Fibroblast of pulmonary artery (primary cell): ENCODE data around the gene LRRN4.

ENCODE experiments used
- DNase-seq: peaks from one replicate; pipeline ENCODE4 v3.0.0-alpha.2; 2010; ENCODE audit warnings: low read depth
- H3K4me3 ChIP-seq: replicated peaks from 2 replicates; pipeline ENCODE4 v1.5.1; 2011; ENCODE audit warnings: low read depth, mild to moderate bottlenecking, control low read depth, low read length, moderate library complexity
- CTCF ChIP-seq: IDR thresholded peaks from 2 replicates; pipeline ENCODE4 v1.5.1; 2011; ENCODE audit warnings: mild to moderate bottlenecking, control low read depth, low read length, inconsistent platforms; ENCODE audit errors: missing control alignments

LRRN4 gene

DNA sequence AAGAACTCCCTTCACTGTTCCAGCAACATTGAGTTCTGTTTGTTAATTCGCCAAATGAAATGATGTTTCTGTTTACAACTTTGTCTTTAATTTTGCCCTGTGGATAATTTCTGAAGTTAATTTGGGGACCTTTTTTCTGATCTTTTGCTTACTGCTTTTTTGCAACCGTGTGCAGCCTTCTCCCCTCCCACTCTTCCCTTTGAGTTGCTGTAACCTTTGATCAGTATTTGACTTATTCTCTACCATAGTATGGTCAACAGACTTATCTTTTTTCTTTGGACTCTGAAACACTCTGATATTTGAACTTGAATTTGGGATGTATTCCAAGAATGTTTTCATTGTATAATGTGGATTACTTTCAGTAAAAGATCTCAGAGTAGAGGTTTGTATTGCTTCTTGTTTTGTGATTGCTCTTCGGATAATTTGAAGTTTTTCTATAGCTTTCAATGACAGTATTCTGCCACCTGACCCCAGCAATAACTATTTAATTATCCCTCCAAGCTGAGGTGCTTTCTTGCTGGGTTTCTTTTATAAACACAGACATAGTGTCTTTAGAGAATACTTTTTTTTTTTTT is 46.2 kb downstream of the LRRN4 start:
- TF ChIP-seq CTCF: no peak
- H3K4me3 ChIP-seq: peak overlapping the region; percentile 69
- DNase-seq: no peak

- no peak for DNase-seq
- H3K4me3 ChIP-seq: peak overlapping the region; percentile 69
- TF ChIP-seq CTCF: no peak
These were observed 46.7 kb downstream of the LRRN4 start for GRCh38 chr20:6007094-6007528.

GRCh38 chr20:6006603-6006949 is 47.3 kb downstream of the LRRN4 start:
- no peak for TF ChIP-seq CTCF

DNA sequence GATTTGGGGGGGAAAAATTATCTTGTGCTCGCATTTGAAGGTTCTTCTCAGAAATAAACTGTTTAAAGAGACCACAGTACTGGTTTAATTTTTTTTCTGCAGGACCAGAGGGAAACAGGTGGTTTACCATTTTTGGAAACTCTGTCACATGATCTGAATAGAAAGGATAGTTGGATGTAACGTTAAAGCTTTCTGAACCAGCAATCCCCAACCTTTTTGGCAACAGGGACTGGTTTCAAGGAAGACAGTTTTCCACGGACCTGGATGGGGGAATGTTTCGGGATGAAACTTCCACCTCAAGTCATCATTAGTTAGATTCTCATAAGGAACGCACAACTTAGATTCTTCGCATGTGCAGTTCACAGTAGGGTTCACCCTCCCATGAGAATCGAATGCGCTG is 53.0 kb downstream of the LRRN4 start:
- no peak for DNase-seq
- H3K4me3 ChIP-seq: no peak overlapping the region
- no peak for TF ChIP-seq CTCF

More at GRCh38 chr20:6006603-6006949, 47.3 kb downstream of the LRRN4 start:
- DNase-seq: no peak
- H3K4me3 ChIP-seq: peak overlapping the region; percentile 69

- no peak for DNase-seq
- TF ChIP-seq CTCF: no peak
- H3K4me3 ChIP-seq: no peak overlapping the region
These were observed 54.1 kb downstream of the LRRN4 start for GRCh38 chr20:5999783-6000182.

DNA sequence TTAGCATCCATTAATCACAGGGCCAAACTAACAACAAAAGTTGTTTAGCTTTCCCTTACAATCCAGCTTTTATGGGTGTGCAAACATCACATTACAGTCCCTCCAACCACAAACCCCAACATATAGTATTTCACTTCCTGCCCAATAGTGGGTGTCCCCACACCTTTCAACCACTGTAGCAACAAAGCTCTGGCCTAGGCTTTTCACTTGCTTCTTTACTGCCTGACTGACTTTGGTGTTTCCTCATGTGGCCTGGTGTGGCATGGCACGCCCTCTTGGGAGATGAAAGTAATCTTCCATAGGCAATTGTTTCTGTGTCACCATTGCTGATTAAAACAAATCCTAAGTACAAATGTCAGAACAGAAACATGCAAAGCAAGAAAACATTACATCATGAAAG is 57.1 kb downstream of the LRRN4 start:
- TF ChIP-seq CTCF: no peak
- H3K4me3 ChIP-seq: no peak overlapping the region
- DNase-seq: no peak
